OCI-LY3 (cell line): Measurements from ENCODE around the gene C1QTNF1.

Experiments
- H2AFZ ChIP-seq: fragments of 200-600, 300-600 bp; shearing (Covaris generic); 2 replicates; pipeline ENCODE4 v1.6.0; 2014; ENCODE audit warnings: antibody characterized with exemption, low read depth, low read length
- H3K27ac ChIP-seq: fragments of 200-600, 300-600 bp; sonication (generic); 2 replicates; pipeline ENCODE4 v1.5.1; 2014; ENCODE audit warnings: mild to moderate bottlenecking, low read length, moderate library complexity, mixed read lengths
- H3K27me3 ChIP-seq: fragments of 200-600, 300-600 bp; sonication (generic); 2 replicates; pipeline ENCODE4 v1.6.1; 2014; ENCODE audit warnings: low read depth, low read length, mixed read lengths
- H3K36me3 ChIP-seq: fragments of 200-600, 300-600 bp; sonication (generic); replicated peaks from 2 replicates; pipeline ENCODE3; 2014; ENCODE audit warnings: low read depth, low read length, mixed read lengths
- H3K4me1 ChIP-seq: fragments of 300-600, 200-600 bp; sonication (generic); 2 replicates; pipeline ENCODE4 v1.6.1; 2014; ENCODE audit warnings: low read length, mixed read lengths
- H3K4me2 ChIP-seq: fragments of 200-600, 300-600 bp; sonication (generic); 2 replicates; pipeline ENCODE4 v1.6.1; 2014; ENCODE audit warnings: low read length, mixed read lengths
- H3K4me3 ChIP-seq: fragments of 300-600, 200-600 bp; sonication (generic); 2 replicates; pipeline ENCODE4 v1.5.1; 2014; ENCODE audit warnings: antibody characterized with exemption, mild to moderate bottlenecking, low read length, moderate library complexity
- H3K79me2 ChIP-seq: fragments of 300-600, 200-600 bp; shearing (Covaris generic); 2 replicates; pipeline ENCODE4 v1.6.1; 2014; ENCODE audit warnings: mild to moderate bottlenecking, low read length, mixed read lengths
- H3K9ac ChIP-seq: fragments of 300-600, 200-600 bp; shearing (Covaris generic); 2 replicates; pipeline ENCODE4 v1.6.0; 2014; ENCODE audit warnings: mild to moderate bottlenecking, low read length, moderate library complexity
- H3K9me3 ChIP-seq: fragments of 200-600, 300-600 bp; shearing (Covaris generic); 2 replicates; pipeline ENCODE4 v1.6.1; 2014; ENCODE audit warnings: low read length, mixed read lengths; ENCODE audit not compliant: insufficient read depth
- H4K20me1 ChIP-seq: fragments of 200-600, 300-600 bp; sonication (generic); 2 replicates; pipeline ENCODE4 v1.6.1; 2016; ENCODE audit warnings: low read length, mixed read lengths; ENCODE audit not compliant: insufficient read depth
- CTCF ChIP-seq: fragments of 200-600, 300-600 bp; sonication (generic); IDR thresholded peaks from 2 replicates; pipeline ENCODE4 v1.5.1; 2014; ENCODE audit warnings: antibody characterized with exemption, low read length, low read depth
- EZH2phosphoT487 ChIP-seq: fragments of 200-600 bp; shearing (Covaris generic); IDR thresholded peaks from 2 replicates; pipeline ENCODE4 v1.6.1; 2018; ENCODE audit warnings: antibody characterized with exemption, mixed run types, low read depth

The C1QTNF1 gene

GRCh38 chr17:79093270-79093669 is 69.3 kb downstream of the C1QTNF1 start:
- H3K4me3 ChIP-seq = no peak overlapping the region
- no peaks in the 10 kb centered on the region for H3K36me3 ChIP-seq
- no peaks in the 10 kb centered on the region for H3K4me1 ChIP-seq
- H4K20me1 ChIP-seq = no peaks in the 10 kb centered on the region
- H3K9ac ChIP-seq = no peak overlapping the region
- H3K27me3 ChIP-seq = no peaks in the 10 kb centered on the region
- peak; percentile 27 for TF ChIP-seq CTCF
- no peak for TF ChIP-seq EZH2phosphoT487
- H2AFZ ChIP-seq = no peak overlapping the region
- H3K27ac ChIP-seq = no peak overlapping the region
- no peaks in the 10 kb centered on the region for H3K9me3 ChIP-seq
- H3K79me2 ChIP-seq = no peaks in the 10 kb centered on the region
- no peak overlapping the region for H3K4me2 ChIP-seq

DNA sequence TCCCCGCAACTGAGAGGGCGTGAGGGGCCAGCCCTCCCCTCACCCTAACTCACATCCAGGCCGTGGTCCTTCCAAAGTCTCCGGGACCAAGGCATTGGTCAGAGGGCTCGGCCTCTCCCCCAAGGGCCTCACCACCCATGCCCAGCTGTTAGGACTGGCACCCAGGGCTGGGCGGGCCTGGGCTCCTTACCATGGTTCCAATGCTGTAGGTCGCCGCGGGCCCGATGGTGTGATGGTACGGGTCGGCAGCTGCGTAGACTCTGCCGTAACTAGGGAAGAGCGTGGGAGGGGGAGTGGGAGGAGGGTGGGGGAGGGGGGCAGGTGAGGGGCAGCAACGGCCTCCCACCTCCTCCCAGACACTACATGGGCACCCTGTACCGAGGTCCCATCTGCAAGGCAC is 70.3 kb downstream of the C1QTNF1 start:
- Histone ChIP-seq H3K4me1 (no peaks in the 10 kb centered on the region), H3K27ac (no peak overlapping the region), H3K4me2 (no peak overlapping the region), H3K9ac (no peak overlapping the region), H3K27me3 (no peaks in the 10 kb centered on the region), H3K9me3 (no peaks in the 10 kb centered on the region), H2AFZ (no peak overlapping the region), H3K79me2 (no peaks in the 10 kb centered on the region), H3K36me3 (no peaks in the 10 kb centered on the region), H3K4me3 (no peak overlapping the region), H4K20me1 (no peaks in the 10 kb centered on the region)
- no peak for TF ChIP-seq EZH2phosphoT487
- no peak for TF ChIP-seq CTCF

GRCh38 chr17:79095345-79096055 is 71.5 kb downstream of the C1QTNF1 start:
- Histone ChIP-seq H3K27ac (no peak overlapping the region), H3K4me2 (no peak overlapping the region), H2AFZ (no peak overlapping the region), H3K4me1 (no peaks in the 10 kb centered on the region), H3K9me3 (no peaks in the 10 kb centered on the region), H3K79me2 (no peaks in the 10 kb centered on the region), H4K20me1 (no peaks in the 10 kb centered on the region), H3K36me3 (no peaks in the 10 kb centered on the region), H3K27me3 (no peaks in the 10 kb centered on the region), H3K9ac (no peak overlapping the region), H3K4me3 (no peak overlapping the region)
- TF ChIP-seq EZH2phosphoT487 (no peak), CTCF (no peak)

DNA sequence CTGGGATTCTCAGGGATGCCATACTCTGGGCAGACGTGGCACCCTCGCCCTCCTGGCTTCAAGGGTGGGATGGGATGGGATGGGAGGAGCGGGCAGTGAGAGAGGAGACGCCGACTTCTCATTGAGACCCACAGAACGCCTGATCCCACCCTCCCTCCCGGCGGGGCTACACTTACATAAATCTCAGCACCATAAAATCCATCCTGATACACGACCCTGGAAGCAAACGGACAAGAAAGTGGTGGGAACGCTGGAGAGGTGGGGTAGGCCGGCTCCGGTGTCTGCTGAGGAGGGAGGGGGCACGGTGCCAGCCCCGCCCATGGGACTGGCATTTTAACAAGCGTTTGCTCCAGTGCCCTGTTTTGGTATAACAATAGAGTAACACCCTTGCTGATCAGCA is 72.5 kb downstream of the C1QTNF1 start:
- Histone ChIP-seq H3K9ac (no peak overlapping the region), H3K27ac (no peak overlapping the region), H3K79me2 (no peaks in the 10 kb centered on the region), H2AFZ (no peak overlapping the region), H3K4me2 (no peak overlapping the region), H3K4me1 (no peaks in the 10 kb centered on the region), H3K27me3 (no peaks in the 10 kb centered on the region), H4K20me1 (no peaks in the 10 kb centered on the region), H3K9me3 (no peaks in the 10 kb centered on the region), H3K4me3 (no peak overlapping the region), H3K36me3 (no peaks in the 10 kb centered on the region)
- TF ChIP-seq CTCF (no peak), EZH2phosphoT487 (no peak)
